ENCODE data around the gene TAF1D. TPM values are rescaled to one million over a fixed set of nuclear protein-coding genes. Genes with fewer than 3 reads are reported as not detected.

Gene TAF1D
- total RNA-seq, 1 donor from 2014 or later: 148 TPM

- H3K36me3 ChIP-seq: peaks cover 0 to 63% of the 10 kb centered on the region in 2 donors
- H3K27ac ChIP-seq: no peak overlapping the region
- H3K9me3 ChIP-seq: no peaks in the 10 kb centered on the region
Measured at GRCh38 chr11:93686226-93686625, 55.1 kb downstream of the TAF1D start.

More at GRCh38 chr11:93686226-93686625, 55.1 kb downstream of the TAF1D start:
- no peak for TF ChIP-seq POLR2AphosphoS5 (IDR thresholded peaks at IDR 0.05; ENCODE audit: insufficient read depth in 1 of 2, low read depth in 1 of 2)
- intact Hi-C loops (cut with DNase I): no loop called here
- Histone ChIP-seq H3K27me3 (no peaks in the 10 kb centered on the region), H3K4me1 (no peaks in the 10 kb centered on the region), H3K4me3 (no peak overlapping the region)
- no peak for DNase-seq (ENCODE audit: extremely low spot score in 2 of 2)

MicroRNAs encoded within 50 kb of the gene (microRNA counts, 767-probe panel; counts per million panel counts)
- 238 to 261 counts per million in 2 donors for microRNA hsa-miR-1304-5p

Small RNA genes within 50 kb of the gene (microRNA-seq; reads per million reads assigned to microRNA genes)
- gene MIR1304 (ENCODE audit: borderline number of aligned reads, borderline replicate concordance): 1.9 reads per million

Small RNA genes within 50 kb of the gene (small RNA-seq; reads per million reads assigned to genes)
- gene RF00019 (not detected), gene RF00493 (21.7 reads per million, percentile 95 among the genes with 10 or more reads in this experiment), gene SCARNA9 (1.6 reads per million, percentile 49 among the genes with 10 or more reads in this experiment), gene SNORA1 (not detected), gene SNORA18 (not detected), gene SNORA25 (not detected), gene SNORA32 (not detected), gene SNORA40 (not detected), gene SNORA8 (not detected), gene SNORD5 (not detected), gene SNORD6 (508 reads per million, percentile 98 among the genes with 10 or more reads in this experiment)

Other genes with a start within 250 kb of the TAF1D start
- 9.6 TPM for gene SMCO4, start 198.1 kb downstream of the TAF1D start, total RNA-seq
- gene CEP295, start 79.8 kb downstream of the TAF1D start, total RNA-seq: 12.8 TPM
- 19.4 TPM for gene C11orf54, start 177 bp upstream of the TAF1D start, total RNA-seq
- 29.0 TPM for gene MED17, start 42.8 kb upstream of the TAF1D start, total RNA-seq
- gene VSTM5, start 109.1 kb upstream of the TAF1D start, total RNA-seq: not detected